ENCODE data around the gene PNPT1. TPM values are rescaled to one million over a fixed set of nuclear protein-coding genes. Genes with fewer than 3 reads are reported as not detected.

Gene PNPT1
- total and polyA plus RNA-seq, 7 donors: 16.0 to 34.7 (median 26.5) TPM

DNA sequence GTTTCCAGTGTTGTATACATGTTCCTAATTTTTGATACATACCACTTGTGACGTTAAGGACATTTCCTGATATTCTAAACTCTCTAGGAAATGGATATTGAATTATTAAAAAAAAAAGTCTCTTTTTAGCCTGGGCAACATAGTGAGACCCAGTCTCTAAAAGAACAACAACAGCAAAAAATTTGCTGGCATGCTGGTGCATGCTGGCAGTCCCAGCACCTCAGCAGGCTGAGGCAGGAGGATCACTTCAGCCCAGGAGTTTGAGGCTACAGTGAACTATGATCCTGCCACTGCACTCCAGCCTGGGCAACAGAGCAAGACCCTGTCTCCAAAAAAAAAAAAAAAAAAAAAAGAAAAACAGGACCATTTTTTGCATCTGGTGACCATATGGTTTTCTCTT lies 65.7 kb downstream of the PNPT1 start:
- Histone ChIP-seq H3K36me3 (ENCODE audit: insufficient read depth in 1 of 2, low read depth in 1 of 2) (peaks cover 0 to 31% of the 10 kb centered on the region in 2 donors), H3K4me3 (no peak overlapping the region), H3K27me3 (ENCODE audit: insufficient read depth in 3 of 3, low read length in 2 of 3) (no peaks in the 10 kb centered on the region), H3K9me3 (no peaks in the 10 kb centered on the region), H3K27ac (no peak overlapping the region), H3K4me1 (no peaks in the 10 kb centered on the region)
- DNase-seq (no peak), ATAC-seq (no peak)
- 87 to 94% (median 93%) methylated on average over 1 of the region's 1 CpG for WGBS, 3 donors
- intact Hi-C loops (cut with DNase I): no loop called here
- TF ChIP-seq CTCF (IDR thresholded peaks at IDR 0.05): no peak

DNA sequence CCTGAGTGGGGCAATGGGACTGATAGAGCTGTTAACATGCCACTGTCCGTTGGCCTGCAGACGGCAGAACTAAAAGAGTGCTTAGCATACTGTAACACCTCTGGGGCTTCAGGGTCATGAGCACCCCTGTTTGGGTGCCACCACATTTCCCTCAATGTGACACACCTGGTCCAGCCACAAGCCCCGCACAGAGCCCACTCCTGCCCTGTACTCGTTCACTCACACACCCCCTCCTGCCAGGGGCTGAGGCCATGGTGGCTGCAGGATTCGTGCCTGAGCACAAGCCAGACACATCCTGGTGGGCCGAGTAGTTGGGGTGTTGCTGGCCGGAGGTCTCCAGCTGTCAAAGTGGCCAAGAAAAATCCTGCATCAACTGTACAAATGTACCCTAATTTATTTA lies 71.8 kb downstream of the PNPT1 start:
- peaks cover 17% of the 10 kb centered on the region for H3K4me1 ChIP-seq
- peaks cover 0 to 8% of the 10 kb centered on the region in 2 donors for H3K36me3 ChIP-seq (ENCODE audit: insufficient read depth in 1 of 2, low read depth in 1 of 2)
- intact Hi-C loops (cut with DNase I): no loop called here
- DNase-seq: no peak
- no peak overlapping the region for H3K4me3 ChIP-seq
- WGBS, 3 donors: 82 to 93% (median 85%) methylated on average over 7 of the region's 7 CpGs
- no peaks in the 10 kb centered on the region for H3K27me3 ChIP-seq (ENCODE audit: insufficient read depth in 3 of 3, low read length in 2 of 3)
- H3K9me3 ChIP-seq: no peaks in the 10 kb centered on the region
- no peak for TF ChIP-seq CTCF (IDR thresholded peaks at IDR 0.05)
- H3K27ac ChIP-seq: no peak overlapping the region
- no peak for ATAC-seq

DNA sequence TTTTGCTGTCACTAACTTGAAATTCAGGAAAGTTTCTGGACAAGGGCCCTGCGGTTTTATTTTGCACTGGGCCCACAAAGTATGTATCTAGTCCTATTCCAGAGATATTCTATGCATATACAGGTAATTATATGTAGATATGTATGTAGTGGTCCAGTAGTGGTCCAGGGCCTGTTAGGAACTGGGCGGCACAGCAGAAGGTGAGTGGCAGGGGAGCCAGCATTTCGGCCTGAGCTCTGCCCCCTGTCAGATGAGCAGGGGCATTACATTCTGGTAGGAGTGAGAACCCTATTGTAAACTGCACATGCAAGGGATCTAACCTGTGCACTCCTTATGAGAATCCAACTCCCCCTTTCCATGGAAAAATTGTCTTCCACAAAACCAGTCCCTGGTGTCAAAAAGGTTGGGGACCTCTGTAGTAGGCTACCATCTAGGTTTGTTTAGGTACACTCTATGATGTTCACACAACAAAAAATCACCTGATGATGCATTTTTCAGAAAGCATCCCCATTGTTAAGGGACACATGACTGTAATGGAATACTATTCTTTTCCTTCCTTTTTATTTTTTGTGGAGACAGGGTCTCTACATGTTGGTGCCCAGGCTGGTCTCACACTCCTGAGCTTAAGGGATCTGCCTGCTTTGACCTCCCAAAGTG lies 73.4 kb downstream of the PNPT1 start:
- no peak overlapping the region for H3K27ac ChIP-seq
- H3K36me3 ChIP-seq (ENCODE audit: insufficient read depth in 1 of 2, low read depth in 1 of 2): peaks cover 0 to 10% of the 10 kb centered on the region in 2 donors
- peak; percentile 15 for TF ChIP-seq CTCF (IDR thresholded peaks at IDR 0.05)
- ATAC-seq (no peak), DNase-seq (no peak)
- H3K4me1 ChIP-seq: peaks cover 24% of the 10 kb centered on the region
- H3K4me3 ChIP-seq: peak overlapping the region; percentile 95
- WGBS, 3 donors: 70 to 80% (median 71%) methylated on average over 3 of the region's 3 CpGs
- no peaks in the 10 kb centered on the region for H3K9me3 ChIP-seq
- intact Hi-C loops (cut with DNase I): no loop called here
- H3K27me3 ChIP-seq (ENCODE audit: insufficient read depth in 3 of 3, low read length in 2 of 3): no peaks in the 10 kb centered on the region

- Histone ChIP-seq H3K9me3 (no peaks in the 10 kb centered on the region), H3K27me3 (ENCODE audit: insufficient read depth in 3 of 3, low read length in 2 of 3) (no peaks in the 10 kb centered on the region), H3K4me1 (peaks cover 38% of the 10 kb centered on the region), H3K27ac (peak overlapping the region; percentile 99), H3K4me3 (peak overlapping the region; percentile 95), H3K36me3 (ENCODE audit: insufficient read depth in 1 of 2, low read depth in 1 of 2) (peaks cover 0 to 28% of the 10 kb centered on the region in 2 donors)
- peak; percentile 33 to 65 for DNase-seq
- 0 to 1% (median 0%) methylated on average over 32 of the region's 32 CpGs for WGBS, 3 donors
- TF ChIP-seq CTCF (IDR thresholded peaks at IDR 0.05): no peak
- peak; percentile 22 to 58 (median 34) for ATAC-seq
- intact Hi-C loops (cut with DNase I): no loop called here
Observed at GRCh38 chr2:55618275-55619055, 75.2 kb downstream of the PNPT1 start.
